OCI-LY7 (cell line): ENCODE results near the gene CHST11. TPM values are rescaled to one million over a fixed set of nuclear protein-coding genes. Genes with fewer than 3 reads are reported as not detected.

ENCODE experiments used
- BruUV-seq: library from RNA; stranded (reverse); fragments of 400-500 nt; replicated peaks from 2 replicates; lab custom pipeline; 2021; lab: Mats Ljungman, UMichigan
- CTCF ChIA-PET: fragments of 300-600 bp; sonication (Branson Sonifier 250); formaldehyde crosslinking; loops from one replicate; lab custom pipeline; 2022; ENCODE audit warnings: antibody characterized with exemption; ENCODE audit not compliant: unreplicated experiment; lab: Charles Lee
- POLR2A ChIA-PET: fragments of 300-600 bp; sonication (Branson Sonifier 250); formaldehyde crosslinking; loops from one replicate; lab custom pipeline; 2022; ENCODE audit warnings: antibody characterized with exemption; lab: Charles Lee
- DNase-seq: peaks from one replicate; pipeline ENCODE4 v3.0.0-alpha.2; 2015; ENCODE audit warnings: low spot score
- H2AFZ ChIP-seq: fragments of 200-600 bp; sonication (generic), shearing (Covaris generic); 2 replicates; pipeline ENCODE4 v1.6.1; 2014; ENCODE audit warnings: mild to moderate bottlenecking, antibody characterized with exemption, low read length, moderate library complexity
- H3K27ac ChIP-seq: fragments of 200-600 bp; sonication (generic); 2 replicates; pipeline ENCODE4 v1.5.1; 2014; ENCODE audit warnings: mixed run types, low read depth, mild to moderate bottlenecking, moderate library complexity, low read length, inconsistent platforms; ENCODE audit not compliant: poor library complexity, severe bottlenecking
- H3K36me3 ChIP-seq: fragments of 200-600 bp; sonication (generic); 2 replicates; pipeline ENCODE4 v1.6.1; 2014; ENCODE audit warnings: mild to moderate bottlenecking, antibody characterized with exemption, low read length, moderate library complexity, mixed read lengths; ENCODE audit not compliant: insufficient read depth
- H3K4me1 ChIP-seq: fragments of 200-600 bp; sonication (generic); 2 replicates; pipeline ENCODE4 v1.5.1; 2014; ENCODE audit warnings: mild to moderate bottlenecking, low read length; ENCODE audit not compliant: insufficient read depth, poor library complexity, severe bottlenecking
- H3K4me2 ChIP-seq: fragments of 200-600 bp; sonication (generic); 2 replicates; pipeline ENCODE4 v1.6.1; 2014; ENCODE audit warnings: mild to moderate bottlenecking, low read length
- H3K4me3 ChIP-seq: fragments of 200-600 bp; sonication (generic); 2 replicates; pipeline ENCODE4 v1.5.1; 2014; ENCODE audit warnings: mild to moderate bottlenecking, low read depth, low read length; ENCODE audit not compliant: poor library complexity, severe bottlenecking
- H3K79me2 ChIP-seq: fragments of 200-600 bp; sonication (generic); 2 replicates; pipeline ENCODE4 v1.6.1; 2016; ENCODE audit warnings: low read depth, mild to moderate bottlenecking, low read length, moderate library complexity, mixed read lengths; ENCODE audit not compliant: insufficient read depth
- H3K9me2 ChIP-seq: fragments of 200-600 bp; sonication (generic); 2 replicates; pipeline ENCODE4 v1.6.1; 2016; ENCODE audit warnings: mild to moderate bottlenecking, low read length, mixed read lengths; ENCODE audit not compliant: insufficient read depth
- H3K9me3 ChIP-seq: fragments of 200-600 bp; sonication (generic); 2 replicates; pipeline ENCODE4 v1.6.1; 2014; ENCODE audit warnings: mild to moderate bottlenecking, mixed run types, low read length, mixed read lengths
- H4K20me1 ChIP-seq: fragments of 200-600 bp; sonication (generic); 2 replicates; pipeline ENCODE4 v1.6.1; 2014; ENCODE audit warnings: mild to moderate bottlenecking, antibody characterized with exemption, low read length, moderate library complexity, mixed read lengths; ENCODE audit not compliant: insufficient read depth
- EZH2phosphoT487 ChIP-seq: fragments of 200-600 bp; sonication (generic); IDR thresholded peaks from 2 replicates; pipeline ENCODE4 v1.6.1; 2018; ENCODE audit warnings: low read depth, borderline replicate concordance, mild to moderate bottlenecking, mixed run types, antibody characterized with exemption, low read length, moderate library complexity, mixed read lengths
- intact Hi-C: fragments of 100-400 bp; cut with micrococcal nuclease; formaldehyde crosslinking; loops from one replicate; pipeline ENCODE4 v1.10.0; 2022; ENCODE audit not compliant: unreplicated experiment
- total RNA-seq, 2 experiments: library from RNA; depleted of rRNA in 1 of 2; stranded (reverse); fragments of >200 nt in 1 of 2; shearing (Covaris generic) in 1 of 2; gene quantifications; 2 replicates each; pipeline ENCODE4 v1.2.3, GENCODE V29; 2014 to 2022
- TF ChIP-seq, protein P1 (sequence below): fragments of 200-600 bp; sonication (generic); conservative IDR thresholded peaks from 2 replicates; pipeline ENCODE4 v1.5.1; 2014; ENCODE audit warnings: mild to moderate bottlenecking, antibody characterized with exemption, low read length, moderate library complexity, mixed read lengths

The CHST11 gene
- total RNA-seq, 2 experiments from 2014 or later, result 15.2 to 41.6 TPM

DNA sequence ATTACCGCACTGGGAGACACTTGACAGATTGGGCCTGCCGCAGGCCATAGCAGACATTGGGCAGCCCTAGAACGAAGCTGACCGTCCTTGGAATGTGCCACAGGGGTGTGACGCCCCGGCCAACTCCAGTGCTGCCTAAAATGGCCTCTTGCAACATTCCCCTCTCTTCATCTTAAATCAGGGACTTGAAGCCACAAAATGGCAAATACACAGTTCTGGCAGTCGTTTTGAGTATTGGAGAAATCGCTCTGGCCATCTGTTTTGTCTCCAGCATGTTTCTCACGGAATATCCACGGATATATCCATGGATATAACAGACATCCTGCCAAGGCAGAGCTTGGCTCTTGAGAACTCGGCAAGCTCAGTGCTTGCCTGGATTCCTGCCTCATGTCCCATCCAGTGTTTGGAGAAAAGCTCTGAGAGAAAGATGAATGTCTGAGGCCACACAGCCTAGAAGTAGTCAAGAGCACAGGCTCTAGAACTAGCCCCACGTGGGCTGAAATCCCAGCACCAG, 158.4 kb downstream of the CHST11 start:
- Histone ChIP-seq H3K9me3 (no peaks in the 10 kb centered on the region), H3K4me3 (no peak overlapping the region), H4K20me1 (no peaks in the 10 kb centered on the region), H3K4me1 (peaks cover 32% of the 10 kb centered on the region), H3K4me2 (0 out of 2 replicates have a peak overlapping the region, but pooled peaks have one; percentile 5), H3K27ac (no peak overlapping the region), H2AFZ (no peak overlapping the region), H3K36me3 (peaks cover 9% of the 10 kb centered on the region; the same call in 1 of the 2 replicates), H3K79me2 (no peaks in the 10 kb centered on the region), H3K9me2 (no peaks in the 10 kb centered on the region)
- intact Hi-C loops, result no loop called here
- no peak for DNase-seq
- POLR2A ChIA-PET, result interaction anchor here (1.2 to 1.3 kb wide), 2 partner anchors 12 to 14 kb away, joined by 3 read pairs; no protein-coding TSS in a partner anchor
- no TSS peak for BruUV-seq
- TF ChIP-seq EZH2phosphoT487, result no peak
- TF ChIP-seq, protein P1, sequence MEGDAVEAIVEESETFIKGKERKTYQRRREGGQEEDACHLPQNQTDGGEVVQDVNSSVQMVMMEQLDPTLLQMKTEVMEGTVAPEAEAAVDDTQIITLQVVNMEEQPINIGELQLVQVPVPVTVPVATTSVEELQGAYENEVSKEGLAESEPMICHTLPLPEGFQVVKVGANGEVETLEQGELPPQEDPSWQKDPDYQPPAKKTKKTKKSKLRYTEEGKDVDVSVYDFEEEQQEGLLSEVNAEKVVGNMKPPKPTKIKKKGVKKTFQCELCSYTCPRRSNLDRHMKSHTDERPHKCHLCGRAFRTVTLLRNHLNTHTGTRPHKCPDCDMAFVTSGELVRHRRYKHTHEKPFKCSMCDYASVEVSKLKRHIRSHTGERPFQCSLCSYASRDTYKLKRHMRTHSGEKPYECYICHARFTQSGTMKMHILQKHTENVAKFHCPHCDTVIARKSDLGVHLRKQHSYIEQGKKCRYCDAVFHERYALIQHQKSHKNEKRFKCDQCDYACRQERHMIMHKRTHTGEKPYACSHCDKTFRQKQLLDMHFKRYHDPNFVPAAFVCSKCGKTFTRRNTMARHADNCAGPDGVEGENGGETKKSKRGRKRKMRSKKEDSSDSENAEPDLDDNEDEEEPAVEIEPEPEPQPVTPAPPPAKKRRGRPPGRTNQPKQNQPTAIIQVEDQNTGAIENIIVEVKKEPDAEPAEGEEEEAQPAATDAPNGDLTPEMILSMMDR, result no peak
- CTCF ChIA-PET, result no interaction called here

DNA sequence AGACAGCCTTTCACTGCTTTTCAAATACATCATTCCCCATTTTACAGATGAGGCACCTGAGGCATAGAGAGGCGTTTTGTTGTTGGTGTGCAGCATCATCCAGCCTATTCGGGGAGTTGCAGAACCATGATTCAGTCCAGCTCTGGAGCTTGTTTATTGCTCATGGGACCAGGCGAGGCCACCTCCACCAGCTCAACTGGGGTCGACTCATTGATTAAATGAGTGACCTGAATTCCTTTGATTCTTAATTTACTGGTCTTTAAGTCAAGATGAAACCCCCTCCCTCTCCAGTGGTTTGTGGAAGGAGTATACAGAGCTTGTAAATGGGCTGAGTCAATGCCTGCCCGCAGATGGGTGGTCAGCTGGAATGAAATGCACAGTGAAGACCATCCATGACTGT, 161.9 kb downstream of the CHST11 start:
- ChIA-PET POLR2A (no interaction called here), CTCF (no interaction called here)
- TF ChIP-seq EZH2phosphoT487, result no peak
- TF ChIP-seq, protein P1, result no peak
- Histone ChIP-seq H3K79me2 (no peaks in the 10 kb centered on the region), H3K9me2 (no peaks in the 10 kb centered on the region), H3K4me1 (peaks cover 29% of the 10 kb centered on the region), H3K4me3 (no peak overlapping the region), H4K20me1 (no peaks in the 10 kb centered on the region), H3K27ac (no peak overlapping the region), H2AFZ (no peak overlapping the region), H3K9me3 (no peaks in the 10 kb centered on the region), H3K36me3 (no peaks in the 10 kb centered on the region), H3K4me2 (no peak overlapping the region)
- DNase-seq, result no peak
- intact Hi-C loops, result no loop called here
- no TSS peak for BruUV-seq

DNA sequence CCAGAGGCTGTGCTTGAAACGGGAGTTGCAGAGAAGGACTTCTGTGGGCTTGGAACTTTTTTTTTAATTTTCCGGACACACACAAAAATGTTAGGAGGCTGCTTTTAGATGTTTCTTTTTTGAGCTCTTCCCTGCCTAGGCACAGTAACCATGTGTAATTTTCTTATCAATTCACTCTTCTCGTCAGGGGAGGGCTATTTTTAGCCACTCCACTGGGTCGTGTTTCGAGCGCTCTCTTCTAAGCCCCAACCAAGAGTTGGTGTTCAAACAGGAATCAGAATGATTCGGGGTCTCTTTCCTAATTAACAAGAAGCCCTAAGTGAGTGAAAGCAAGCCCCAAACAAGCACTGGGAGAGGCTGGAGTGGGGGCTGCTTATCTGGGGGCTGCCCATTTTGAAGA, 162.6 kb downstream of the CHST11 start:
- H4K20me1 ChIP-seq, result no peaks in the 10 kb centered on the region
- H3K79me2 ChIP-seq, result no peaks in the 10 kb centered on the region
- H3K4me3 ChIP-seq, result no peak overlapping the region
- no peak for DNase-seq
- no peak overlapping the region for H2AFZ ChIP-seq
- ChIA-PET CTCF (no interaction called here), POLR2A (no interaction called here)
- intact Hi-C loops, result no loop called here
- H3K4me2 ChIP-seq, result no peak overlapping the region
- H3K27ac ChIP-seq, result no peak overlapping the region
- H3K4me1 ChIP-seq, result peaks cover 26% of the 10 kb centered on the region
- no peaks in the 10 kb centered on the region for H3K36me3 ChIP-seq
- H3K9me3 ChIP-seq, result no peaks in the 10 kb centered on the region
- TF ChIP-seq, protein P1, result no peak
- TF ChIP-seq EZH2phosphoT487, result no peak
- no peaks in the 10 kb centered on the region for H3K9me2 ChIP-seq
- BruUV-seq, result no TSS peak
